Nephron (organoid): ENCODE measurements around the gene TIMP3.

Experiments used
- H3K27ac Mint-ChIP-seq, 3 experiments: 2 replicates each; pipeline ENCODE4 v1.8.0; 2020; ENCODE audit warnings: mixed read lengths in 3 of 3, mild to moderate bottlenecking in 2 of 3, moderate library complexity in 1 of 3
- H3K27me3 Mint-ChIP-seq: 2 replicates; pipeline ENCODE4 v1.8.0; 2021; ENCODE audit warnings: low read depth, mild to moderate bottlenecking, moderate library complexity, mixed read lengths
- H3K36me3 Mint-ChIP-seq: 2 replicates; pipeline ENCODE4 v1.8.0; 2020; ENCODE audit warnings: low read depth, mixed read lengths
- H3K4me1 Mint-ChIP-seq: 2 replicates; pipeline ENCODE4 v1.8.0; 2020; ENCODE audit warnings: mixed read lengths
- H3K4me3 Mint-ChIP-seq, 3 experiments: 2 replicates each; pipeline ENCODE4 v1.8.0; 2020; ENCODE audit warnings: mild to moderate bottlenecking in 3 of 3, mixed read lengths in 3 of 3, moderate library complexity in 2 of 3
- H3K9me3 Mint-ChIP-seq: 2 replicates; pipeline ENCODE4 v1.8.0; 2020; ENCODE audit warnings: mixed read lengths
- TF ChIP-seq, protein P1 (sequence below), 3 experiments: fragments of 200-600 bp; sonication (generic); IDR thresholded peaks; one replicate each; pipeline ENCODE4 v1.5.0; 2021; ENCODE audit warnings: antibody characterized with exemption in 3 of 3; ENCODE audit not compliant: unreplicated experiment in 3 of 3

The TIMP3 gene

GRCh38 chr22:32888976-32889375 is 87.5 kb downstream of the TIMP3 start:
- Mint-ChIP-seq H3K4me1 (peaks cover 38% of the 10 kb centered on the region), H3K4me3 (no peak overlapping the region), H3K27me3 (peaks cover 8% of the 10 kb centered on the region), H3K36me3 (no peaks in the 10 kb centered on the region), H3K9me3 (no peaks in the 10 kb centered on the region), H3K27ac (peak overlapping the region; percentile 17 to 44 (median 41))
- TF ChIP-seq, protein P1, sequence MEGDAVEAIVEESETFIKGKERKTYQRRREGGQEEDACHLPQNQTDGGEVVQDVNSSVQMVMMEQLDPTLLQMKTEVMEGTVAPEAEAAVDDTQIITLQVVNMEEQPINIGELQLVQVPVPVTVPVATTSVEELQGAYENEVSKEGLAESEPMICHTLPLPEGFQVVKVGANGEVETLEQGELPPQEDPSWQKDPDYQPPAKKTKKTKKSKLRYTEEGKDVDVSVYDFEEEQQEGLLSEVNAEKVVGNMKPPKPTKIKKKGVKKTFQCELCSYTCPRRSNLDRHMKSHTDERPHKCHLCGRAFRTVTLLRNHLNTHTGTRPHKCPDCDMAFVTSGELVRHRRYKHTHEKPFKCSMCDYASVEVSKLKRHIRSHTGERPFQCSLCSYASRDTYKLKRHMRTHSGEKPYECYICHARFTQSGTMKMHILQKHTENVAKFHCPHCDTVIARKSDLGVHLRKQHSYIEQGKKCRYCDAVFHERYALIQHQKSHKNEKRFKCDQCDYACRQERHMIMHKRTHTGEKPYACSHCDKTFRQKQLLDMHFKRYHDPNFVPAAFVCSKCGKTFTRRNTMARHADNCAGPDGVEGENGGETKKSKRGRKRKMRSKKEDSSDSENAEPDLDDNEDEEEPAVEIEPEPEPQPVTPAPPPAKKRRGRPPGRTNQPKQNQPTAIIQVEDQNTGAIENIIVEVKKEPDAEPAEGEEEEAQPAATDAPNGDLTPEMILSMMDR (IDR thresholded peaks at IDR 0.05; ENCODE audit: unreplicated experiment in 3 of 3) = no peak

DNA sequence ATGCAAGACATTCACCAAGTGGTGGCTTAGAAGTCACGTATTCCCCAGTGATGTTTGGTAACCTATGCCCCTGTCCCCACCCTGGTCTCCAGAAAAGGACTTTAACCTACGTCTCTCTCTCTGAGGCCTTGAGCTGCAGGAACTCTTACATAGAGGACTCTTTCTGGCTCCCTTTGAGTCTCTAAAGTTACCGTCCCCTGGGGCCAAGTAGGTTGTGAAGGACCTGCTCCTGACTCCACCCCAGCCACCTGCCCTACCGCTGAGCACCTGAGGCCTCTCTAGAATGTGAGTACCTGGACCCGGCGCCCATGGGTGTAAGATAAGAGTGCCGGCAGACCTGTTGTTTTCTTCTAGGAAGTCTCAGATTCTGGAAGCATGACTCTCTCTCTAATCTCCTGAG is 95.4 kb downstream of the TIMP3 start:
- TF ChIP-seq, protein P1 (IDR thresholded peaks at IDR 0.05; ENCODE audit: unreplicated experiment in 3 of 3) = no peak
- Mint-ChIP-seq H3K9me3 (no peaks in the 10 kb centered on the region), H3K27ac (peak overlapping the region in 1 of 3 experiments; percentile 48), H3K27me3 (peaks cover 15% of the 10 kb centered on the region), H3K36me3 (no peaks in the 10 kb centered on the region), H3K4me1 (peaks cover 5% of the 10 kb centered on the region), H3K4me3 (no peak overlapping the region)

DNA sequence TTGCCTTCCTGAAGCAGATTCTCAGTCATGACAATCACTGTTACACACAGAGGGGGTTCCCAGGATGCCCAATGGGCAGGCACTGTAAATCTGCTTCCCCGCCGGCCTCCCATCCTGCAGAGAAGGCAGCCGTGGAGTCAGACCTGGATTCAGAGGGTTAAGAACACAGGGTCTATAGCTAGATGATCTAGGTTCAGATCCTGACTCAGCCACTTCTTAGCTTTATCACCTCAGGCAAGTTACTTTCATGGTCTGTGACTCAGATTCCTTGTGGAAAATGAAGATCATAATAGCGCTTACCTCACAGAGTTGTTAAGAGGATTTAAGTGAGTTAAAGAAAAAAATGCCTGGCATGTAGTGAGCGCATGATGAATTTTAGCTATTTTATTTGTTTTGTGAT is 95.9 kb downstream of the TIMP3 start:
- TF ChIP-seq, protein P1 (IDR thresholded peaks at IDR 0.05; ENCODE audit: unreplicated experiment in 3 of 3) = no peak
- Mint-ChIP-seq H3K4me3 (no peak overlapping the region), H3K36me3 (no peaks in the 10 kb centered on the region), H3K27me3 (peaks cover 19% of the 10 kb centered on the region), H3K27ac (no peak overlapping the region), H3K4me1 (peaks cover 5% of the 10 kb centered on the region), H3K9me3 (no peaks in the 10 kb centered on the region)

- no peak overlapping the region for H3K27ac Mint-ChIP-seq
- H3K4me1 Mint-ChIP-seq = peaks cover 26% of the 10 kb centered on the region
- no peaks in the 10 kb centered on the region for H3K36me3 Mint-ChIP-seq
- TF ChIP-seq, protein P1 (IDR thresholded peaks at IDR 0.05; ENCODE audit: unreplicated experiment in 3 of 3) = no peak
- no peaks in the 10 kb centered on the region for H3K9me3 Mint-ChIP-seq
- H3K4me3 Mint-ChIP-seq = no peak overlapping the region
- peaks cover 10% of the 10 kb centered on the region for H3K27me3 Mint-ChIP-seq
Observed at GRCh38 chr22:32900886-32901635, 99.6 kb downstream of the TIMP3 start.

GRCh38 chr22:32901925-32902324 is 100.4 kb downstream of the TIMP3 start:
- Mint-ChIP-seq H3K4me3 (no peak overlapping the region), H3K9me3 (no peaks in the 10 kb centered on the region), H3K27me3 (peaks cover 11% of the 10 kb centered on the region), H3K27ac (no peak overlapping the region), H3K4me1 (peaks cover 27% of the 10 kb centered on the region), H3K36me3 (no peaks in the 10 kb centered on the region)
- TF ChIP-seq, protein P1 (IDR thresholded peaks at IDR 0.05; ENCODE audit: unreplicated experiment in 3 of 3) = peak in 1 of 3 experiments; percentile 21

DNA sequence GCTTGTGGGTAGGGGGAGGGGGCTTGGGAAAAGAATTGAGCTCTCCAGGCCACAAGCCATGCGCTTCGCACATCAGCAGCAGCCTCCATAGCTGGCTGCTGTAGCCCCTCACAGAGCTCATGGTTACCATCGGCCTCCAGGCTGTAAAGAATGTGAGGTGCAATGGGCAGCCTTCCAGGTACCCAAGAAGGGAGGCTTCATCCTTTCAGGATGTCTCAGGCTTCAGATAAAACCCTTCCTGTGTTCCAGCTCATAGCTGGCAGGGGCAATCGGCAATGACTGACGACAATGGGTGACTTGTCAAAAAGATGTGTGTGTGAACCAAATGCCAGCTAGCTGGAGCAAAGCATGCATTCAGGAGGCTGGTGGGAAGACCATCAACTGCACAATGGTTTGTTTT is 102.0 kb downstream of the TIMP3 start:
- H3K36me3 Mint-ChIP-seq = no peaks in the 10 kb centered on the region
- TF ChIP-seq, protein P1 (IDR thresholded peaks at IDR 0.05; ENCODE audit: unreplicated experiment in 3 of 3) = no peak
- peaks cover 31% of the 10 kb centered on the region for H3K4me1 Mint-ChIP-seq
- H3K4me3 Mint-ChIP-seq = no peak overlapping the region
- peaks cover 10% of the 10 kb centered on the region for H3K27me3 Mint-ChIP-seq
- no peak overlapping the region for H3K27ac Mint-ChIP-seq
- no peaks in the 10 kb centered on the region for H3K9me3 Mint-ChIP-seq
